ENCODE results near the gene GPC5. TPM values are rescaled to one million over a fixed set of nuclear protein-coding genes. Genes with fewer than 3 reads are reported as not detected.
"Not testable (repeated sequence)": the region's sequence is repeated elsewhere in the genome, so short reads cannot be mapped to it uniquely, and the experiment has no call there.

Gene GPC5
- total and polyA plus RNA-seq, 3 donors from 2014 or later = 11.5 to 81.8 (median 52.1) TPM

GRCh38 chr13:92535222-92536006, 1137.0 kb downstream of the GPC5 start:
- 80 to 84% methylated on average over 6 of the region's 6 CpGs for WGBS, 2 donors
- DNase-seq = no peak

GRCh38 chr13:92537471-92537870, 1139.0 kb downstream of the GPC5 start:
- H3K27me3 ChIP-seq = no peaks in the 10 kb centered on the region
- TF ChIP-seq POLR2A (IDR thresholded peaks at IDR 0.05) = no peak
- TF ChIP-seq, protein P1, sequence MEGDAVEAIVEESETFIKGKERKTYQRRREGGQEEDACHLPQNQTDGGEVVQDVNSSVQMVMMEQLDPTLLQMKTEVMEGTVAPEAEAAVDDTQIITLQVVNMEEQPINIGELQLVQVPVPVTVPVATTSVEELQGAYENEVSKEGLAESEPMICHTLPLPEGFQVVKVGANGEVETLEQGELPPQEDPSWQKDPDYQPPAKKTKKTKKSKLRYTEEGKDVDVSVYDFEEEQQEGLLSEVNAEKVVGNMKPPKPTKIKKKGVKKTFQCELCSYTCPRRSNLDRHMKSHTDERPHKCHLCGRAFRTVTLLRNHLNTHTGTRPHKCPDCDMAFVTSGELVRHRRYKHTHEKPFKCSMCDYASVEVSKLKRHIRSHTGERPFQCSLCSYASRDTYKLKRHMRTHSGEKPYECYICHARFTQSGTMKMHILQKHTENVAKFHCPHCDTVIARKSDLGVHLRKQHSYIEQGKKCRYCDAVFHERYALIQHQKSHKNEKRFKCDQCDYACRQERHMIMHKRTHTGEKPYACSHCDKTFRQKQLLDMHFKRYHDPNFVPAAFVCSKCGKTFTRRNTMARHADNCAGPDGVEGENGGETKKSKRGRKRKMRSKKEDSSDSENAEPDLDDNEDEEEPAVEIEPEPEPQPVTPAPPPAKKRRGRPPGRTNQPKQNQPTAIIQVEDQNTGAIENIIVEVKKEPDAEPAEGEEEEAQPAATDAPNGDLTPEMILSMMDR (IDR thresholded peaks at IDR 0.05) = no peak
- WGBS, 2 donors = 67 to 71% methylated on average over 2 of the region's 2 CpGs
- no peaks in the 10 kb centered on the region for H3K4me1 ChIP-seq
- intact Hi-C loops (cut with DNase I; ENCODE audit: low total_unique reads) = no loop called here
- no peak overlapping the region for H3K27ac ChIP-seq
- DNase-seq = no peak
- H3K36me3 ChIP-seq (ENCODE audit: low read depth, missing control alignments) = no peaks in the 10 kb centered on the region
- H3K9me3 ChIP-seq = no peaks in the 10 kb centered on the region
- no peak overlapping the region for H3K4me3 ChIP-seq

More at GRCh38 chr13:92535222-92536006, 1137.0 kb downstream of the GPC5 start:
- Histone ChIP-seq H3K36me3 (ENCODE audit: low read depth, missing control alignments) (no peaks in the 10 kb centered on the region), H3K27ac (no peak overlapping the region), H3K27me3 (no peaks in the 10 kb centered on the region), H3K4me1 (no peaks in the 10 kb centered on the region), H3K9me3 (no peaks in the 10 kb centered on the region), H3K4me3 (no peak overlapping the region)
- TF ChIP-seq, protein P1 (IDR thresholded peaks at IDR 0.05) = no peak
- no peak for TF ChIP-seq POLR2A (IDR thresholded peaks at IDR 0.05)
- intact Hi-C loops (cut with DNase I; ENCODE audit: low total_unique reads) = no loop called here

GRCh38 chr13:92538164-92538563, 1139.7 kb downstream of the GPC5 start:
- Histone ChIP-seq H3K27ac (no peak overlapping the region), H3K9me3 (no peaks in the 10 kb centered on the region), H3K4me1 (no peaks in the 10 kb centered on the region), H3K4me3 (no peak overlapping the region), H3K27me3 (no peaks in the 10 kb centered on the region), H3K36me3 (ENCODE audit: low read depth, missing control alignments) (no peaks in the 10 kb centered on the region)
- intact Hi-C loops (cut with DNase I; ENCODE audit: low total_unique reads) = no loop called here
- TF ChIP-seq POLR2A (IDR thresholded peaks at IDR 0.05) = no peak
- TF ChIP-seq, protein P1 (IDR thresholded peaks at IDR 0.05) = no peak
- no peak for DNase-seq
- 88 to 96% methylated on average over 3 of the region's 3 CpGs for WGBS, 2 donors

- intact Hi-C loops (cut with DNase I; ENCODE audit: low total_unique reads); H3K9me3 ChIP-seq; H3K27me3 ChIP-seq; H3K27ac ChIP-seq; H3K36me3 ChIP-seq (ENCODE audit: low read depth, missing control alignments); DNase-seq; H3K4me3 ChIP-seq; H3K4me1 ChIP-seq: not testable (repeated sequence)
- 96 to 97% methylated on average over 4 of the region's 4 CpGs for WGBS, 2 donors
These were observed 1140.7 kb downstream of the GPC5 start for GRCh38 chr13:92539148-92539547.

DNA sequence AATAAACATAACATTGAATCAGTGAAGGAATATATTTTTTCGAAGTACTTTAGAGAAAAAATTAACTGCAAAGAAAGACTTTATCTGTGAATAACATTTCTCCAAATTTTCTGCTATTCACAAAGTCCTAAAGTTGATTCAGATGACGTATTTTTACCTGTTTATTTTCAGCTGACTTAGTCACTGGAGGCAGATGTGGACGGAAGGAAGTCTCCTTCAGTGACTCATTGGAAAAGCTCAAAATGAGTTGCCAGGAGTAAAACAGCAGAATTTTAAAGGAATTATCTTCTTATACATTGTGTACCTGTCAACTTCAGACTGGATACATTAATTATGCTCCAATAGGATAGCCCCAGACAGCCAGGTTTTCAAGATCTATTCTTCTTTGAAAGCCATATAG, 1148.8 kb downstream of the GPC5 start:
- no peaks in the 10 kb centered on the region for H3K36me3 ChIP-seq (ENCODE audit: low read depth, missing control alignments)
- no peaks in the 10 kb centered on the region for H3K4me1 ChIP-seq
- no peak for DNase-seq
- no peak overlapping the region for H3K4me3 ChIP-seq
- TF ChIP-seq POLR2A (IDR thresholded peaks at IDR 0.05) = no peak
- TF ChIP-seq, protein P1 (IDR thresholded peaks at IDR 0.05) = no peak
- H3K9me3 ChIP-seq = no peaks in the 10 kb centered on the region
- 80 to 85% methylated on average over 3 of the region's 3 CpGs for WGBS, 2 donors
- H3K27me3 ChIP-seq = no peaks in the 10 kb centered on the region
- no peak overlapping the region for H3K27ac ChIP-seq
- intact Hi-C loops (cut with DNase I; ENCODE audit: low total_unique reads) = no loop called here

Measured in testis (tissue), 3 donors.